ENCODE data around the gene POLR2H. TPM values are rescaled to one million over a fixed set of nuclear protein-coding genes. Genes with fewer than 3 reads are reported as not detected.

POLR2H gene
- polyA plus RNA-seq, 6 donors from 2014 or later, result 34.4 to 61.0 (median 49.1) TPM

GRCh38 chr3:184325715-184326369, 35.7 kb upstream of the POLR2H start:
- DNase-seq, result no peak
- Mint-ChIP-seq H3K4me3 (no peak overlapping the region), H3K36me3 (peaks cover 27 to 79% of the 10 kb centered on the region in 2 donors), H3K4me1 (no peaks in the 10 kb centered on the region), H3K27me3 (no peaks in the 10 kb centered on the region), H3K9me3 (no peaks in the 10 kb centered on the region), H3K27ac (peak overlapping the region in 1 of 6 donors; percentile 65)
- no peak for ATAC-seq (ENCODE audit: low read depth in 2 of 2)

GRCh38 chr3:184327171-184327570, 34.3 kb upstream of the POLR2H start:
- ATAC-seq (ENCODE audit: low read depth in 2 of 2) (no peak), DNase-seq (no peak)
- Mint-ChIP-seq H3K36me3 (peaks cover 26 to 72% of the 10 kb centered on the region in 2 donors), H3K27me3 (no peaks in the 10 kb centered on the region), H3K9me3 (no peaks in the 10 kb centered on the region), H3K4me3 (no peak overlapping the region), H3K27ac (peak overlapping the region in 2 of 6 donors; percentile 51 to 57), H3K4me1 (no peaks in the 10 kb centered on the region)

- Mint-ChIP-seq H3K9me3 (no peaks in the 10 kb centered on the region), H3K4me3 (no peak overlapping the region), H3K4me1 (peaks cover 0 to 9% (median 0%) of the 10 kb centered on the region in 3 donors), H3K27ac (peak overlapping the region in 2 of 6 donors; percentile 10 to 45), H3K36me3 (peaks cover 19 to 74% of the 10 kb centered on the region in 2 donors), H3K27me3 (no peaks in the 10 kb centered on the region)
- ATAC-seq (ENCODE audit: low read depth in 2 of 2), result no peak
- no peak for DNase-seq
Observed at GRCh38 chr3:184328516-184328915, 33.0 kb upstream of the POLR2H start.

GRCh38 chr3:184332370-184333090, 29.0 kb upstream of the POLR2H start:
- peaks cover 0 to 5% (median 0%) of the 10 kb centered on the region in 3 donors for H3K27me3 Mint-ChIP-seq
- no peak for DNase-seq
- H3K4me1 Mint-ChIP-seq, result peaks cover 15 to 23% (median 21%) of the 10 kb centered on the region in 3 donors
- ATAC-seq (ENCODE audit: low read depth in 2 of 2), result no peak
- peaks cover 1 to 42% of the 10 kb centered on the region in 2 donors for H3K36me3 Mint-ChIP-seq
- H3K9me3 Mint-ChIP-seq, result no peaks in the 10 kb centered on the region
- peak overlapping the region; percentile 13 to 93 (median 76) for H3K27ac Mint-ChIP-seq
- peak overlapping the region in 1 of 8 donors; percentile 73 for H3K4me3 Mint-ChIP-seq

- H3K27ac Mint-ChIP-seq, result peak overlapping the region in 5 of 6 donors; percentile 13 to 93 (median 86)
- H3K27me3 Mint-ChIP-seq, result peaks cover 0 to 12% (median 0%) of the 10 kb centered on the region in 3 donors
- no peaks in the 10 kb centered on the region for H3K9me3 Mint-ChIP-seq
- peaks cover 0 to 38% of the 10 kb centered on the region in 2 donors for H3K36me3 Mint-ChIP-seq
- DNase-seq (no peak), ATAC-seq (ENCODE audit: low read depth in 2 of 2) (no peak)
- H3K4me1 Mint-ChIP-seq, result peaks cover 22 to 28% (median 27%) of the 10 kb centered on the region in 3 donors
- peak overlapping the region in 3 of 8 donors; percentile 6 to 73 (median 36) for H3K4me3 Mint-ChIP-seq
Observed at GRCh38 chr3:184333190-184333589, 28.3 kb upstream of the POLR2H start.

- H3K27me3 Mint-ChIP-seq, result peaks cover 0 to 13% (median 0%) of the 10 kb centered on the region in 3 donors
- H3K27ac Mint-ChIP-seq, result peak overlapping the region in 4 of 6 donors; percentile 25 to 93 (median 86)
- H3K4me3 Mint-ChIP-seq, result peak overlapping the region in 3 of 8 donors; percentile 7 to 73 (median 23)
- H3K9me3 Mint-ChIP-seq, result no peaks in the 10 kb centered on the region
- no peak for DNase-seq
- peaks cover 24 to 28% (median 27%) of the 10 kb centered on the region in 3 donors for H3K4me1 Mint-ChIP-seq
- ATAC-seq (ENCODE audit: low read depth in 2 of 2), result no peak
- H3K36me3 Mint-ChIP-seq, result peaks cover 0 to 33% of the 10 kb centered on the region in 2 donors
Observed at GRCh38 chr3:184333700-184334099, 27.8 kb upstream of the POLR2H start.

GRCh38 chr3:184334470-184335158, 26.9 kb upstream of the POLR2H start:
- DNase-seq, result no peak
- Mint-ChIP-seq H3K9me3 (no peaks in the 10 kb centered on the region), H3K27me3 (peaks cover 0 to 18% (median 0%) of the 10 kb centered on the region in 3 donors), H3K27ac (peak overlapping the region; percentile 70 to 98 (median 92)), H3K36me3 (peaks cover 0 to 24% of the 10 kb centered on the region in 2 donors), H3K4me1 (peaks cover 28 to 31% (median 29%) of the 10 kb centered on the region in 3 donors), H3K4me3 (peak overlapping the region in 7 of 8 donors; percentile 22 to 95 (median 67))
- no peak for ATAC-seq (ENCODE audit: low read depth in 2 of 2)

GRCh38 chr3:184335291-184335660, 26.2 kb upstream of the POLR2H start:
- H3K27ac Mint-ChIP-seq, result peak overlapping the region; percentile 92 to 98 (median 96)
- peaks cover 0 to 18% (median 0%) of the 10 kb centered on the region in 3 donors for H3K27me3 Mint-ChIP-seq
- H3K4me1 Mint-ChIP-seq, result peaks cover 28 to 31% (median 29%) of the 10 kb centered on the region in 3 donors

GRCh38 chr3:184335661-184336546, 25.6 kb upstream of the POLR2H start:
- Mint-ChIP-seq H3K36me3 (peaks cover 0 to 18% of the 10 kb centered on the region in 2 donors), H3K4me1 (peaks cover 29 to 31% (median 31%) of the 10 kb centered on the region in 3 donors), H3K9me3 (no peaks in the 10 kb centered on the region), H3K27me3 (peaks cover 0 to 18% (median 0%) of the 10 kb centered on the region in 3 donors), H3K4me3 (peak overlapping the region; percentile 88 to 95 (median 94)), H3K27ac (peak overlapping the region; percentile 93 to 98 (median 98))
- ATAC-seq (ENCODE audit: low read depth in 2 of 2) (peak; percentile 84 to 85), DNase-seq (peak; percentile 85)

More at GRCh38 chr3:184335291-184335660, 26.2 kb upstream of the POLR2H start:
- Mint-ChIP-seq H3K4me3 (peak overlapping the region; percentile 83 to 95 (median 94)), H3K9me3 (no peaks in the 10 kb centered on the region), H3K36me3 (peaks cover 0 to 20% of the 10 kb centered on the region in 2 donors)
- DNase-seq, result no peak
- no peak for ATAC-seq (ENCODE audit: low read depth in 2 of 2)

- Mint-ChIP-seq H3K27ac (peak overlapping the region; percentile 76 to 98 (median 96)), H3K27me3 (peaks cover 0 to 18% (median 0%) of the 10 kb centered on the region in 3 donors), H3K9me3 (no peaks in the 10 kb centered on the region), H3K4me1 (peaks cover 29 to 32% (median 31%) of the 10 kb centered on the region in 3 donors), H3K36me3 (peaks cover 0 to 12% of the 10 kb centered on the region in 2 donors), H3K4me3 (peak overlapping the region; percentile 88 to 95 (median 94))
- DNase-seq (no peak), ATAC-seq (ENCODE audit: low read depth in 2 of 2) (peak; percentile 11 to 15)
Observed at GRCh38 chr3:184336547-184337398, 24.7 kb upstream of the POLR2H start.

GRCh38 chr3:184337399-184337714, 24.2 kb upstream of the POLR2H start, which contains the start of gene FAM131A:
Gene FAM131A (plus strand): TSS chr3:184337600. CDS start chr3:184337631, 31 bp downstream.
- Mint-ChIP-seq H3K27ac (peak within 1 kb of the TSS; percentile 76 to 98 (median 96)), H3K9me3 (no peaks in the 10 kb centered on the region), H3K4me3 (peak within 1 kb of the TSS; percentile 88 to 95 (median 94)), H3K4me1 (peaks cover 29 to 32% (median 31%) of the 10 kb centered on the region in 3 donors), H3K27me3 (peaks cover 0 to 18% (median 0%) of the 10 kb centered on the region in 3 donors), H3K36me3 (peaks cover under 1 to 12% of the 10 kb centered on the region in 2 donors)
- no peak for DNase-seq
- ATAC-seq (ENCODE audit: low read depth in 2 of 2), result no peak

Measured in naive B cell (primary cell).